NAMALWA (cell line): ENCODE data around the gene MIDN.

Experiments used
- DNase-seq: peaks from one replicate; pipeline ENCODE4 v3.0.0-alpha.2; 2015; ENCODE audit warnings: low spot score

MIDN gene

GRCh38 chr19:1220976-1221903 is 27.1 kb upstream of the MIDN start:
- no peak for DNase-seq

- no peak for DNase-seq
These were observed 26.5 kb upstream of the MIDN start for GRCh38 chr19:1221904-1222255.

- peak; percentile 57 for DNase-seq
These were observed 26.0 kb upstream of the MIDN start for GRCh38 chr19:1222394-1222793.

- peak; percentile 70 for DNase-seq
These were observed 25.1 kb upstream of the MIDN start for GRCh38 chr19:1223018-1223855.

GRCh38 chr19:1224047-1224825 is 24.1 kb upstream of the MIDN start:
- DNase-seq: no peak

- DNase-seq: no peak
These were observed 23.5 kb upstream of the MIDN start for GRCh38 chr19:1224847-1225246.

- no peak for DNase-seq
These were observed 22.8 kb upstream of the MIDN start for GRCh38 chr19:1225440-1226226.

- no peak for DNase-seq
These were observed 22.2 kb upstream of the MIDN start for GRCh38 chr19:1226227-1226518.

- no peak for DNase-seq
These were observed 21.7 kb upstream of the MIDN start for GRCh38 chr19:1226522-1227303.

GRCh38 chr19:1227304-1228054 is 20.9 kb upstream of the MIDN start:
- DNase-seq: no peak

GRCh38 chr19:1228161-1228957 is 20.0 kb upstream of the MIDN start:
- no peak for DNase-seq

GRCh38 chr19:1229056-1229923 is 19.1 kb upstream of the MIDN start:
- no peak for DNase-seq

- DNase-seq: no peak
These were observed 18.2 kb upstream of the MIDN start for GRCh38 chr19:1229924-1230782.

- DNase-seq: no peak
These were observed 17.4 kb upstream of the MIDN start for GRCh38 chr19:1230783-1231489.

- DNase-seq: peak; percentile 33
These were observed 16.4 kb upstream of the MIDN start for GRCh38 chr19:1231729-1232637.

- DNase-seq: peak; percentile 45
These were observed 15.7 kb upstream of the MIDN start for GRCh38 chr19:1232652-1233072.
